ENCODE measurements around the gene SSBP4. TPM values are rescaled to one million over a fixed set of nuclear protein-coding genes. Genes with fewer than 3 reads are reported as not detected.

Gene SSBP4
- total RNA-seq, 1 experiment from 2014 or later: 164 TPM

- no TSS peak for BruUV-seq (replicated peaks)
- Histone ChIP-seq H2AFZ (ENCODE audit: low read depth, low read length, poor library complexity, severe bottlenecking) (no peak overlapping the region), H3K27ac (ENCODE audit: low read depth, low read length) (no peak overlapping the region), H3K9me3 (ENCODE audit: control insufficient read depth in 1 of 2, insufficient read depth in 1 of 2, low read depth in 1 of 2, low read length in 2 of 2) (no peaks in the 10 kb centered on the region), H3K4me1 (ENCODE audit: control insufficient read depth in 1 of 2, insufficient read depth in 2 of 2, low read length in 2 of 2) (peaks cover 24 to 36% of the 10 kb centered on the region in 2 experiments), H3K4me2 (ENCODE audit: low read length) (no peak overlapping the region), H3K79me2 (ENCODE audit: insufficient read depth, low read length) (peaks cover 17% of the 10 kb centered on the region; the same call in 1 of the 2 replicates), H3K27me3 (ENCODE audit: insufficient read depth, low read length) (no peaks in the 10 kb centered on the region), H3K4me3 (replicated peaks in 1 of 2; ENCODE audit: low read depth in 1 of 2, low read length in 2 of 2) (no peak overlapping the region), H4K20me1 (ENCODE audit: insufficient read depth) (no peaks in the 10 kb centered on the region), H3K9me2 (ENCODE audit: insufficient read depth) (no peaks in the 10 kb centered on the region), H3K9ac (ENCODE audit: low read length) (no peak overlapping the region), H3K36me3 (ENCODE audit: control insufficient read depth in 1 of 2, insufficient read depth in 2 of 2, low read length in 2 of 2) (peaks cover 12 to 20% of the 10 kb centered on the region in 2 experiments; a peak in 3 of 4 replicates)
- ChIA-PET CTCF (no interaction called here), POLR2A (no interaction called here), RAD21 (ENCODE audit: low non-redundant PET in 1 of 2, low total read pairs in 2 of 2, uncharacterized antibody in 2 of 2, unreplicated experiment in 2 of 2) (no interaction called here)
- TF ChIP-seq YY1 (IDR thresholded peaks at IDR 0.05; ENCODE audit: extremely low read depth, insufficient replicate concordance, low read depth, low read length): no peak
- TF ChIP-seq POLR2AphosphoS5 (IDR thresholded peaks at IDR 0.05; ENCODE audit: low read depth, low read length): no peak
- no peak for TF ChIP-seq REST (IDR thresholded peaks at IDR 0.05; ENCODE audit: low read depth)
- TF ChIP-seq RAD21 (IDR thresholded peaks at IDR 0.05; ENCODE audit: low read depth): no peak
- no peak for TF ChIP-seq FOSL1 (IDR thresholded peaks at IDR 0.05; ENCODE audit: low read depth)
- no peak for TF ChIP-seq ZFX (IDR thresholded peaks at IDR 0.05)
- TF ChIP-seq ATF3 (IDR thresholded peaks at IDR 0.05): no peak
- TF ChIP-seq SRF (IDR thresholded peaks at IDR 0.05; ENCODE audit: low read depth): no peak
- no peak for TF ChIP-seq ZBTB33 (IDR thresholded peaks at IDR 0.05; ENCODE audit: extremely low read depth, insufficient replicate concordance, low read length)
- TF ChIP-seq POLR2A (IDR thresholded peaks at IDR 0.05; ENCODE audit: borderline replicate concordance, extremely low read depth, insufficient read depth, insufficient read length): no peak
- no peak for TF ChIP-seq SP1 (IDR thresholded peaks at IDR 0.05; ENCODE audit: low read depth)
- no peak for TF ChIP-seq EZH2 (IDR thresholded peaks at IDR 0.05)
- TF ChIP-seq CBX3 (IDR thresholded peaks at IDR 0.05; ENCODE audit: low read depth): no peak
- TF ChIP-seq EGR1 (IDR thresholded peaks at IDR 0.05; ENCODE audit: low read depth): no peak
- ATAC-seq (no peak), DNase-seq (ENCODE audit: low read depth, low spot score) (no peak)
- intact Hi-C loops (cut with micrococcal nuclease): loop anchor here (5.0 kb wide), 3 partner anchors 108 to 213 kb away; partner anchors contain the start of gene UBA52
These were observed 45.4 kb downstream of the SSBP4 start for GRCh38 chr19:18464646-18465045.

Measured in HCT116 (cell line).